ENCODE data around the gene LRRC8C.
A peak's percentile ranks its signal among the peaks of the same experiment; 100 is the strongest.

The LRRC8C gene

GRCh38 chr1:89728381-89728780 lies 95.5 kb downstream of the LRRC8C start:
- Histone ChIP-seq H3K4me1 (ENCODE audit: insufficient read depth, low read length) (peaks cover 16% of the 10 kb centered on the region), H3K36me3 (ENCODE audit: insufficient read depth, low read length) (no peaks in the 10 kb centered on the region), H4K20me1 (ENCODE audit: insufficient read depth, low read length) (no peaks in the 10 kb centered on the region), H3K9ac (ENCODE audit: low read depth, low read length) (no peak overlapping the region), H3K9me3 (ENCODE audit: insufficient read depth, low read length, severe bottlenecking) (no peaks in the 10 kb centered on the region), H3K27me3 (ENCODE audit: insufficient read depth, low read length, poor library complexity) (no peaks in the 10 kb centered on the region), H3K4me3 (ENCODE audit: low read depth in 1 of 2, low read length in 2 of 2) (no peak overlapping the region), H3K27ac (ENCODE audit: low read length) (no peak overlapping the region), H3K79me2 (ENCODE audit: insufficient read depth, low read length) (no peaks in the 10 kb centered on the region), H2AFZ (ENCODE audit: low read depth, low read length) (peak overlapping the region; percentile 28), H3K4me2 (ENCODE audit: insufficient read depth, low read length) (peak overlapping the region; percentile 18; the same call in 1 of the 2 replicates)
- no peak for DNase-seq
- peak; percentile 70; the same call in 2 of the 3 replicates for ATAC-seq (ENCODE audit: insufficient read depth, low read depth)
- TF ChIP-seq CTCF (IDR thresholded peaks at IDR 0.05; ENCODE audit: borderline replicate concordance, extremely low read depth, low read length, poor library complexity, severe bottlenecking) = no peak
- no peak for TF ChIP-seq EZH2 (IDR thresholded peaks at IDR 0.05; ENCODE audit: borderline replicate concordance, low read depth, low read length, severe bottlenecking)

- no peak overlapping the region for H3K27ac ChIP-seq (ENCODE audit: low read length)
- TF ChIP-seq EZH2 (IDR thresholded peaks at IDR 0.05; ENCODE audit: borderline replicate concordance, low read depth, low read length, severe bottlenecking) (no peak), CTCF (IDR thresholded peaks at IDR 0.05; ENCODE audit: borderline replicate concordance, extremely low read depth, low read length, poor library complexity, severe bottlenecking) (no peak)
- no peaks in the 10 kb centered on the region for H3K36me3 ChIP-seq (ENCODE audit: insufficient read depth, low read length)
- H3K9me3 ChIP-seq (ENCODE audit: insufficient read depth, low read length, severe bottlenecking) = no peaks in the 10 kb centered on the region
- no peak overlapping the region for H3K9ac ChIP-seq (ENCODE audit: low read depth, low read length)
- H3K4me3 ChIP-seq (ENCODE audit: low read depth in 1 of 2, low read length in 2 of 2) = no peak overlapping the region
- no peaks in the 10 kb centered on the region for H3K27me3 ChIP-seq (ENCODE audit: insufficient read depth, low read length, poor library complexity)
- no peaks in the 10 kb centered on the region for H4K20me1 ChIP-seq (ENCODE audit: insufficient read depth, low read length)
- peaks cover 8% of the 10 kb centered on the region for H3K4me1 ChIP-seq (ENCODE audit: insufficient read depth, low read length)
- DNase-seq = no peak
- no peaks in the 10 kb centered on the region for H3K79me2 ChIP-seq (ENCODE audit: insufficient read depth, low read length)
- ATAC-seq (ENCODE audit: insufficient read depth, low read depth) = no peak
- H2AFZ ChIP-seq (ENCODE audit: low read depth, low read length) = no peak overlapping the region
- H3K4me2 ChIP-seq (ENCODE audit: insufficient read depth, low read length) = no peak overlapping the region
Observed at GRCh38 chr1:89732206-89732605, 99.3 kb downstream of the LRRC8C start.

- ATAC-seq (ENCODE audit: insufficient read depth, low read depth) (no peak), DNase-seq (no peak)
- H4K20me1 ChIP-seq (ENCODE audit: insufficient read depth, low read length) = no peaks in the 10 kb centered on the region
- no peak overlapping the region for H3K4me3 ChIP-seq (ENCODE audit: low read depth in 1 of 2, low read length in 2 of 2)
- H3K27ac ChIP-seq (ENCODE audit: low read length) = no peak overlapping the region
- no peaks in the 10 kb centered on the region for H3K36me3 ChIP-seq (ENCODE audit: insufficient read depth, low read length)
- no peak overlapping the region for H3K4me2 ChIP-seq (ENCODE audit: insufficient read depth, low read length)
- H3K79me2 ChIP-seq (ENCODE audit: insufficient read depth, low read length) = no peaks in the 10 kb centered on the region
- no peaks in the 10 kb centered on the region for H3K27me3 ChIP-seq (ENCODE audit: insufficient read depth, low read length, poor library complexity)
- H2AFZ ChIP-seq (ENCODE audit: low read depth, low read length) = no peak overlapping the region
- TF ChIP-seq CTCF (IDR thresholded peaks at IDR 0.05; ENCODE audit: borderline replicate concordance, extremely low read depth, low read length, poor library complexity, severe bottlenecking) (no peak), EZH2 (IDR thresholded peaks at IDR 0.05; ENCODE audit: borderline replicate concordance, low read depth, low read length, severe bottlenecking) (no peak)
- H3K9me3 ChIP-seq (ENCODE audit: insufficient read depth, low read length, severe bottlenecking) = no peaks in the 10 kb centered on the region
- no peak overlapping the region for H3K9ac ChIP-seq (ENCODE audit: low read depth, low read length)
- H3K4me1 ChIP-seq (ENCODE audit: insufficient read depth, low read length) = peaks cover 8% of the 10 kb centered on the region
Observed at GRCh38 chr1:89732643-89733222, 99.8 kb downstream of the LRRC8C start.
